Heart left ventricle (tissue), 16 donors: Measurements from ENCODE around the gene CBFA2T3. TPM values are rescaled to one million over a fixed set of nuclear protein-coding genes. Genes with fewer than 3 reads are reported as not detected.

Experiments
- ATAC-seq, 4 donors: fragments of 200-7000 bp; cut with Tn5 transposase; one replicate each; pipeline ENCODE4 v1.9.1; 2020 to 2022; ENCODE audit warnings: moderate library complexity in 4 of 4, mild to moderate bottlenecking in 3 of 4, moderate number of reproducible peaks in 1 of 4
- DNase-seq, 5 donors: peaks; one replicate each; pipeline ENCODE4 v3.0.0-alpha.2; 2020
- H3K27ac ChIP-seq, 12 donors: fragments of 200-600 bp; sonication (generic) in 4 of 12; one replicate each; pipeline versions ENCODE4 v1.5.0 to v1.8.0; 2016 to 2022; ENCODE audit warnings: mild to moderate bottlenecking in 2 of 12
- H3K27me3 ChIP-seq, 9 donors: fragments of 200-600 bp; sonication (generic) in 2 of 9; one replicate each; pipeline versions ENCODE4 v1.5.1 to v1.8.0; 2016 to 2022; ENCODE audit warnings: mild to moderate bottlenecking in 3 of 9
- H3K36me3 ChIP-seq, 9 donors: fragments of 200-600 bp; sonication (generic) in 2 of 9; one replicate each; pipeline versions ENCODE4 v1.5.0 to v1.8.0; 2018 to 2022; ENCODE audit warnings: mild to moderate bottlenecking in 2 of 9
- H3K4me1 ChIP-seq, 12 donors: fragments of 200-600 bp; sonication (generic) in 4 of 12; one replicate each; pipeline versions ENCODE4 v1.5.0 to v1.8.0; 2016 to 2022; ENCODE audit warnings: mild to moderate bottlenecking in 3 of 12
- H3K4me3 ChIP-seq, 12 donors: fragments of 200-600 bp; sonication (generic) in 4 of 12; one replicate each; pipeline versions ENCODE4 v1.5.0 to v1.8.0; 2017 to 2022; ENCODE audit warnings: mild to moderate bottlenecking in 9 of 12, moderate library complexity in 4 of 12
- H3K9me3 ChIP-seq, 12 donors: fragments of 200-600 bp; sonication (generic) in 4 of 12; one replicate each; pipeline versions ENCODE4 v1.5.0 to v1.8.0; 2016 to 2022; ENCODE audit warnings: mild to moderate bottlenecking in 1 of 12
- POLR2A ChIP-seq, 2 donors: fragments of 450-650 bp; IDR thresholded peaks; one replicate each; pipeline ENCODE4 v1.6.1; 2017; ENCODE audit warnings: antibody characterized with exemption in 2 of 2, mild to moderate bottlenecking in 2 of 2, moderate library complexity in 2 of 2
- WGBS, 4 donors: extraction: QIAGEN DNeasy Blood & Tissue Kit in 2 of 4; methylation state at CpG; one replicate each; pipeline versions ENCODE4 v1.1.5 to v1.1.7; 2013 to 2018; 5-methylcytosine and 5-hydroxymethylcytosine counted together
- intact Hi-C, 10 donors: fragments of 100-400 bp; cut with DNase I; formaldehyde crosslinking; loops; one replicate each; pipeline versions ENCODE4 v1.11.1 to v1.14.2; 2022
- polyA plus RNA-seq, 2 donors: library from polyadenylated mRNA; stranded (reverse); fragments of 200-250 nt; gene quantifications; one replicate each; pipeline ENCODE4 v1.2.3, GENCODE V29; 2013
- total RNA-seq, 9 donors: library from RNA; depleted of rRNA in 2 of 9; stranded (reverse); fragments of >200 nt in 2 of 9; fragmentation: NEBNext Ultra II Directional in 3 of 9; extraction: Animal tissue kit (Norgen Biotek cat#: 25700) in 3 of 9; gene quantifications; one replicate each; pipeline versions ENCODE4 v1.1.0 to v1.2.4, GENCODE V29; 2016 to 2023
- TF ChIP-seq, protein P1 (sequence below), 12 donors: fragments of 200-600 bp; sonication (generic) in 4 of 12; IDR thresholded peaks; one replicate each; pipeline versions ENCODE4 v1.5.0 to v1.8.0; 2018 to 2022; ENCODE audit warnings: antibody characterized with exemption in 12 of 12, mild to moderate bottlenecking in 5 of 12
- donor health status: ischemic (EF 13 %, LVEDD 7.1; RV severe dilation, severe dysfunction).
- donor health status: healthy with polysubstance abuse.
- donor health status: DM: no; HTN: yes; CAD: no.
- donor health status: DM: no; HTN: no; CAD: no.
- donor health status: ischemic (EF 25% LVEDD 6.9; RV normal size, moderate dysfunction).
- donor health status: ischemic (EF 25% LVEDD 5.7; RV mildly dilated, moderate dysfunction).
- donor health status: healthy.
- donor health status: DM: yes; HTN: yes; CAD: no.
- donor health status: ischemic (EF 35%, LVEDD 5.7; RV mildly dilated, moderate dysfunction).
- donor health status: nonischemic (EF 11% LVEDD 7.7; RV severe dilation, severe dysfunction).
- donor health status: DM: yes; HTN: yes; CAD: no.
- donor health status: PGD.
- donor health status: ischemic (EF 29% LVEDD 5.4; RV normal size, mild dysfunction).
- donor health status: nonischemic (EF 23%, LVEDD 6.1; RV moderate dilation, normal function).

CBFA2T3 gene
- total and polyA plus RNA-seq, 11 donors, result 5.0 to 12.0 (median 5.8) TPM

DNA sequence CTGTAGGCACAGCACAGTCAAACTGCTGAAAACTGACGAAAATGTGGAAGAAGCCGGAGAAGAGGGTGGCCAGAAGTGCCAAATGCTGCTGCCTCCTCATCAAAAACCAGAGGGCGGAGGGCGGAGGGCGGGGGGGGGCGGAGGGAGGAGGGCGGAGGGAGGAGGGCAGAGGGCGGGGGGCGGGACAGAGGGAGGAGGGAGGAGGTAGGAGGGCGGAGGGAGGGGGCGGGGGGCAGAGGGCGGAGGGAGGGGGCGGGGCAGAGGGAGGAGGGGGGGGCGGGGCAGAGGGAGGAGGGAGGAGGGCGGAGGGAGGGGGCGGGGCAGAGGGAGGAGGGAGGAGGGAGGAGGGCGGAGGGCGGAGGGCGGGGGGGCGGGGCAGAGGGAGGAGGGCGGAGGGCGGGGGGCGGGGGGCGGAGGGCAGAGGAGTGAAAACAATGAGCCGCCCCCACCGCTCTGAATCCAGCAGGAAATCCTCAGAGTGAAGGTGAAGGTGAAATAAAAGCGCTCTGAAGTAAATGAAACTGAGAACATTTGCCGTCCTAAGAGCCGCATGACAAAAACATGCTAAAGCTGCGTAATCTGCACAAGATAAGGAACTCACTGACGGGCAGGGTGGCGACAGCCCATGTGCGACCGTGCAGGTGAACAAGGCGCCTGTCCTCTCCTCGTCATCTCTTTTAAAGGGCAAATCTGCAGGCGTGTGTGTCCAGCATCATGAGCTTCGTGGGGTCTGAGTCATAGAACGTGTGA is 22.6 kb upstream of the CBFA2T3 start:
- Histone ChIP-seq H3K27me3 (peaks cover 15 to 56% (median 33%) of the 10 kb centered on the region in 9 donors), H3K4me1 (peaks cover 0 to 15% (median 13%) of the 10 kb centered on the region in 12 donors), H3K27ac (no peak overlapping the region), H3K4me3 (no peak overlapping the region), H3K36me3 (no peaks in the 10 kb centered on the region), H3K9me3 (peaks cover 0 to 44% (median 20%) of the 10 kb centered on the region in 12 donors)
- no peak for ATAC-seq
- WGBS, 4 donors, result 18 to 28% (median 23%) methylated on average over 19 to 23 of the region's 39 CpGs
- no peak for TF ChIP-seq POLR2A (IDR thresholded peaks at IDR 0.05)
- TF ChIP-seq, protein P1, sequence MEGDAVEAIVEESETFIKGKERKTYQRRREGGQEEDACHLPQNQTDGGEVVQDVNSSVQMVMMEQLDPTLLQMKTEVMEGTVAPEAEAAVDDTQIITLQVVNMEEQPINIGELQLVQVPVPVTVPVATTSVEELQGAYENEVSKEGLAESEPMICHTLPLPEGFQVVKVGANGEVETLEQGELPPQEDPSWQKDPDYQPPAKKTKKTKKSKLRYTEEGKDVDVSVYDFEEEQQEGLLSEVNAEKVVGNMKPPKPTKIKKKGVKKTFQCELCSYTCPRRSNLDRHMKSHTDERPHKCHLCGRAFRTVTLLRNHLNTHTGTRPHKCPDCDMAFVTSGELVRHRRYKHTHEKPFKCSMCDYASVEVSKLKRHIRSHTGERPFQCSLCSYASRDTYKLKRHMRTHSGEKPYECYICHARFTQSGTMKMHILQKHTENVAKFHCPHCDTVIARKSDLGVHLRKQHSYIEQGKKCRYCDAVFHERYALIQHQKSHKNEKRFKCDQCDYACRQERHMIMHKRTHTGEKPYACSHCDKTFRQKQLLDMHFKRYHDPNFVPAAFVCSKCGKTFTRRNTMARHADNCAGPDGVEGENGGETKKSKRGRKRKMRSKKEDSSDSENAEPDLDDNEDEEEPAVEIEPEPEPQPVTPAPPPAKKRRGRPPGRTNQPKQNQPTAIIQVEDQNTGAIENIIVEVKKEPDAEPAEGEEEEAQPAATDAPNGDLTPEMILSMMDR (IDR thresholded peaks at IDR 0.05), result no peak
- no peak for DNase-seq
- intact Hi-C loops, result no loop called here

DNA sequence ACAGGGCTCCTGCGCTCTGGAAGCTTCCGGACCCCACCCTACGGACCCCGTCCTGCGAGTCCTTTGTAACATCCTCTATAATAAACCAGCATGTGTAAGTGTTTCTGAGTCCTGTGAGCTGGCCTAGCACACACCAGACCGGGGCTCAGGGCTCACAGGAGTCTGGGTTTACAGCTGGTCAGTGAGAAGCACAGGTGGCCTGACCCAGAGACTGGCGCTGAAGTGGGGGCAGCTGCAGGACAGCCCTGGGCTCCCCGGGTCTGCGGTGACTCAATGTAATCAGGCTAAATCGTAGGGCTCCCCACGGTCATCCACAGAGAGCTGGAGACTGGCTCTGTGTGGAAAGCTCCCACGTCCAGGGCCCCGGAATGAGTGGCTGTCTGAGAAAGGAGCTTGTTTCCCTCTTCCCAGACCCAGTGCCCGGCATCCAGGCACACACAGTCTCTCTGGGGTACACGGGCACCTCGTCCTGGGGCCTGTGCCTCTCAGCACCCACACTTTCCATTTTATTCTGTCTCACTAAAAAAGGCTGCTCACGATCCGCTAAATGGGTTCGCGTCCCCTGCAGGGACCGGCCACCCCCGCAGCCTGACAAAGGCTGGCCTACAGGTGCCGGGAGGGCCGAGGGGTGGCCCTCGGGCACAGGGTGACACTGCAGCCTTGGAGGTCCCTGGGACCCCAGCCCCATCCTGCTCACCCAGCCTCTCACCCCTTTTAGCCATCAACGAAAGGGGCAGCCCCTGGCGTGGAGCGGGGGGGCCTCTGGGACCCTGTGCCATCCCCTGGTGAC is 18.9 kb upstream of the CBFA2T3 start:
- H3K36me3 ChIP-seq, result no peaks in the 10 kb centered on the region
- TF ChIP-seq, protein P1 (IDR thresholded peaks at IDR 0.05), result no peak
- TF ChIP-seq POLR2A (IDR thresholded peaks at IDR 0.05), result no peak
- H3K27me3 ChIP-seq, result peaks cover 15 to 61% (median 30%) of the 10 kb centered on the region in 9 donors
- peaks cover 0 to 9% (median 0%) of the 10 kb centered on the region in 12 donors for H3K4me1 ChIP-seq
- H3K9me3 ChIP-seq, result peaks cover 0 to 36% (median 15%) of the 10 kb centered on the region in 12 donors
- no peak for DNase-seq
- H3K27ac ChIP-seq, result no peak overlapping the region
- ATAC-seq, result no peak
- intact Hi-C loops, result no loop called here
- H3K4me3 ChIP-seq, result no peak overlapping the region
- 87 to 91% (median 88%) methylated on average over 22 to 28 of the region's 28 CpGs for WGBS, 4 donors

GRCh38 chr16:88995194-88995593 is 18.2 kb upstream of the CBFA2T3 start:
- H3K27me3 ChIP-seq, result peaks cover 15 to 65% (median 27%) of the 10 kb centered on the region in 9 donors
- peaks cover 0 to 9% (median 0%) of the 10 kb centered on the region in 12 donors for H3K4me1 ChIP-seq
- 70 to 80% (median 74%) methylated on average over 16 of the region's 16 CpGs for WGBS, 4 donors
- no peaks in the 10 kb centered on the region for H3K36me3 ChIP-seq
- no peak for ATAC-seq
- H3K4me3 ChIP-seq, result no peak overlapping the region
- H3K27ac ChIP-seq, result no peak overlapping the region
- intact Hi-C loops, result no loop called here
- no peak for DNase-seq
- H3K9me3 ChIP-seq, result peaks cover 0 to 29% (median 15%) of the 10 kb centered on the region in 12 donors
- TF ChIP-seq POLR2A (IDR thresholded peaks at IDR 0.05), result no peak
- TF ChIP-seq, protein P1 (IDR thresholded peaks at IDR 0.05), result no peak

DNA sequence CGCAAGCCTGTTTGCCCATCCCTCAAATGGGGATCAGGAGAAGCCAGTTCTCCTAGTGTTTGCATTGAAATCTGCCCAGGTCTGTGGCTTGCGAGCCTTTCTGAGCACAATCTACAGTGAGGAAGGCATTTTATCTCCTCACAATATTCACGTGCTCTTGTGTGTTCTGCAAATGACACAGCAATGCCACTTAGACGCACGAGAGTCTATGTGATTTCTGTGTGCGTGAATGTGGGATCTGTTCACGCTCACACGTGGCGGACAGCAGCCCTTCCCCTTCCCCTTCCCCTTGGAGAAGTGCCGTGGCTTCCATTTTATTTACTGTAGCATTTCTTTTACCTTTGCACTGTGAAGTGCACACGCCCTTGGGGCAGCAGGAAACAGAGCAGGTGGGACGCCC is 17.7 kb upstream of the CBFA2T3 start:
- ATAC-seq, result no peak
- no peak for DNase-seq

More for the DNA sequence above, 17.7 kb upstream of the CBFA2T3 start:
- no peak overlapping the region for H3K4me3 ChIP-seq
- no peaks in the 10 kb centered on the region for H3K36me3 ChIP-seq
- H3K9me3 ChIP-seq, result peaks cover 0 to 26% (median 15%) of the 10 kb centered on the region in 12 donors
- peaks cover 0 to 9% (median 0%) of the 10 kb centered on the region in 12 donors for H3K4me1 ChIP-seq
- peaks cover 14 to 67% (median 28%) of the 10 kb centered on the region in 9 donors for H3K27me3 ChIP-seq
- H3K27ac ChIP-seq, result no peak overlapping the region
- WGBS, 4 donors, result 47 to 59% (median 53%) methylated on average over 11 to 12 of the region's 12 CpGs
- no peak for TF ChIP-seq POLR2A (IDR thresholded peaks at IDR 0.05)
- TF ChIP-seq, protein P1 (IDR thresholded peaks at IDR 0.05), result no peak
- intact Hi-C loops, result no loop called here
